Measurements from ENCODE around the gene CTAGE4. TPM values are rescaled to one million over a fixed set of nuclear protein-coding genes. Genes with fewer than 3 reads are reported as not detected.

The CTAGE4 gene
- total RNA-seq (2014; rRNA removed; shearing (Covaris generic)) = not detected in 2 replicates

GRCh38 chr7:144183166-144183565 lies at the start of gene CTAGE4:
Gene CTAGE4 (plus strand): TSS chr7:144183466. CDS start chr7:144183504, 38 bp downstream.

GRCh38 chr7:144195212-144195872 lies 12.1 kb downstream of the CTAGE4 start, which contains the start of gene ARHGEF35:
Gene ARHGEF35 (minus strand): TSS chr7:144195833. CDS start chr7:144188383, 7,450 bp downstream.

Other genes with a start within 250 kb of the CTAGE4 start
- not detected in 2 replicates for gene OR2F2, start 248.2 kb upstream of the CTAGE4 start, total RNA-seq (2014; rRNA removed; shearing (Covaris generic))
- 0.05 TPM in 1 of 2 replicates, not detected in the other for gene OR2F1, start 228.6 kb upstream of the CTAGE4 start, total RNA-seq (2014; rRNA removed; shearing (Covaris generic))
- not detected in 2 replicates for gene OR6B1, start 183.1 kb upstream of the CTAGE4 start, total RNA-seq (2014; rRNA removed; shearing (Covaris generic))
- gene OR2A5, start 134.5 kb upstream of the CTAGE4 start, total RNA-seq (2014; rRNA removed; shearing (Covaris generic)) = not detected in 2 replicates
- gene OR2A25, start 113.7 kb upstream of the CTAGE4 start, total RNA-seq (2014; rRNA removed; shearing (Covaris generic)) = not detected in 2 replicates
- gene OR2A12, start 97.2 kb upstream of the CTAGE4 start, total RNA-seq (2014; rRNA removed; shearing (Covaris generic)) = not detected in 2 replicates
- not detected in 2 replicates for gene OR2A2, start 73.9 kb upstream of the CTAGE4 start, total RNA-seq (2014; rRNA removed; shearing (Covaris generic))
- gene OR2A14, start 60.3 kb upstream of the CTAGE4 start, total RNA-seq (2014; rRNA removed; shearing (Covaris generic)) = not detected in 2 replicates
- gene ARHGEF35, start 12.4 kb downstream of the CTAGE4 start, total RNA-seq (2014; rRNA removed; shearing (Covaris generic)) = 0.03 TPM in 1 of 2 replicates, not detected in the other
- gene OR2A42, start 56.1 kb downstream of the CTAGE4 start, total RNA-seq (2014; rRNA removed; shearing (Covaris generic)) = not detected in 2 replicates
- gene OR2A7, start 81.3 kb downstream of the CTAGE4 start, total RNA-seq (2014; rRNA removed; shearing (Covaris generic)) = not detected in 2 replicates
- not detected in 2 replicates for gene CTAGE8, start 85.8 kb downstream of the CTAGE4 start, total RNA-seq (2014; rRNA removed; shearing (Covaris generic))
- not detected in 2 replicates for gene OR2A1, start 129.0 kb downstream of the CTAGE4 start, total RNA-seq (2014; rRNA removed; shearing (Covaris generic))
- gene ARHGEF5, start 171.9 kb downstream of the CTAGE4 start, total RNA-seq (2014; rRNA removed; shearing (Covaris generic)) = 1.4 and 2.3 TPM in 2 replicates
- not detected in 2 replicates for gene NOBOX, start 220.2 kb downstream of the CTAGE4 start, total RNA-seq (2014; rRNA removed; shearing (Covaris generic))